K562 (cell line): ENCODE measurements around the gene TYW1B. TPM values are rescaled to one million over a fixed set of nuclear protein-coding genes. Genes with fewer than 3 reads are reported as not detected.

Source experiments
- ADNP ChIP-seq: fragments of 200-800 bp; sonication (Bioruptor generic); IDR thresholded peaks from 2 replicates; pipeline ENCODE4 v1.6.1; 2016; ENCODE audit warnings: missing genetic modification characterization, missing compliant biosample characterization
- CREB3L1 ChIP-seq: fragments of 450-650 bp; IDR thresholded peaks from 2 replicates; pipeline ENCODE4 v1.6.1; 2014; ENCODE audit warnings: low read depth, mild to moderate bottlenecking, moderate library complexity, borderline replicate concordance
- DLX4 ChIP-seq: fragments of 250-450 bp; sonication (Bioruptor Pico); IDR thresholded peaks from 2 replicates; pipeline ENCODE4 v1.6.1; 2021; ENCODE audit warnings: mild to moderate bottlenecking
- GABPB1 ChIP-seq: sonication (generic); formaldehyde crosslinking; IDR thresholded peaks from 2 replicates; pipeline ENCODE4 v1.8.0; 2022; ENCODE audit warnings: mild to moderate bottlenecking, missing genetic modification reagents
- JUND ChIP-seq, 2 experiments: IDR thresholded peaks; 2 replicates in 1 of 2; 3 replicates in 1 of 2; pipeline ENCODE4 v1.6.1; 2011; ENCODE audit warnings: borderline replicate concordance in 2 of 2, low read depth in 2 of 2, low read length in 2 of 2, improper control_type of control experiment in 1 of 2, missing biosample characterization in 1 of 2, missing genetic modification characterization in 1 of 2, missing genetic modification reagents in 1 of 2
- KLF13 ChIP-seq: fragments of 450-650 bp; IDR thresholded peaks from 2 replicates; pipeline ENCODE4 v1.6.1; 2016; ENCODE audit warnings: missing genetic modification characterization, low read depth, mild to moderate bottlenecking, missing compliant biosample characterization, moderate library complexity, borderline replicate concordance
- NFATC3 ChIP-seq: fragments of 450-650 bp; IDR thresholded peaks from 2 replicates; pipeline ENCODE4 v1.6.1; 2017; ENCODE audit warnings: mild to moderate bottlenecking
- PHB2 ChIP-seq: fragments of 450-650 bp; IDR thresholded peaks from 2 replicates; pipeline ENCODE4 v1.6.1; 2017; ENCODE audit warnings: low read depth
- POLR2G ChIP-seq: fragments of 200-400 bp; formaldehyde crosslinking; IDR thresholded peaks from 2 replicates; pipeline ENCODE4 v1.6.1; 2017; ENCODE audit warnings: low read depth, mild to moderate bottlenecking, antibody characterized with exemption, low read length, moderate library complexity
- SREBF2 ChIP-seq: sonication (generic); formaldehyde crosslinking; IDR thresholded peaks from 2 replicates; pipeline ENCODE4 v1.4.0; 2020; ENCODE audit warnings: mild to moderate bottlenecking, missing genetic modification reagents
- TARDBP ChIP-seq: fragments of 450-650 bp; IDR thresholded peaks from 2 replicates; pipeline ENCODE4 v1.6.1; 2016
- TFAM ChIP-seq: fragments of 250-450 bp; sonication (Bioruptor Pico); conservative IDR thresholded peaks from 2 replicates; pipeline ENCODE4 v1.5.0; 2021; ENCODE audit warnings: mild to moderate bottlenecking, moderate library complexity
- ZC3H8 ChIP-seq: fragments of 450-650 bp; IDR thresholded peaks from 2 replicates; pipeline ENCODE4 v1.6.1; 2017
- ZNF398 ChIP-seq: fragments of 250-450 bp; sonication (Bioruptor Pico); IDR thresholded peaks from 2 replicates; pipeline ENCODE4 v1.8.0; 2021; ENCODE audit warnings: moderate library complexity, mild to moderate bottlenecking, inconsistent platforms
- polyA plus RNA-seq, 8 experiments: library from polyadenylated mRNA; depleted of rRNA in 4 of 8; stranded (reverse) in 5 of 8; unstranded in 3 of 8; fragments of >200 nt; fragmentation: Nextera tagmentation in 2 of 8; fragmentation: Illumina TruSeq in 1 of 8; extraction: Ambion mirVana in 2 of 8; extraction: Trizol in 1 of 8; gene quantifications; 2 replicates each; pipeline versions ENCODE4 v1.2.1 to v1.2.3, GENCODE V29; 2011 to 2014; ENCODE audit warnings: inconsistent platforms in 1 of 8, missing spikeins in 1 of 8
- total RNA-seq, 7 experiments: library from RNA; depleted of rRNA in 6 of 7; stranded (reverse); fragments of >200 nt in 6 of 7; fragmentation: Illumina TruSeq in 2 of 7; extraction: Trizol in 2 of 7; gene quantifications; 2 replicates each; pipeline versions ENCODE4 v1.2.1 to v1.2.3, GENCODE V29; 2011 to 2021; ENCODE audit warnings: low replicate concordance in 1 of 7
- TF ChIP-seq, protein P1 (sequence below): sonication (generic); formaldehyde crosslinking; IDR thresholded peaks from 2 replicates; pipeline ENCODE4 v1.8.0; 2022; ENCODE audit warnings: mild to moderate bottlenecking, missing genetic modification reagents
- TF ChIP-seq, protein P2 (sequence below), 2 experiments: IDR thresholded peaks in 1 of 2; conservative IDR thresholded peaks in 1 of 2; 2 replicates each; pipeline ENCODE4 v1.6.1; 2016; ENCODE audit warnings: low read depth in 2 of 2, mild to moderate bottlenecking in 1 of 2, missing compliant biosample characterization in 1 of 2, missing genetic modification characterization in 1 of 2, moderate library complexity in 1 of 2

TYW1B gene
- total and polyA plus RNA-seq, 9 of the 15 experiments (the other 6 are each of a cell fraction or from before 2014, with no cell fraction given), result 5.8 to 14.7 (median 9.8) TPM

DNA sequence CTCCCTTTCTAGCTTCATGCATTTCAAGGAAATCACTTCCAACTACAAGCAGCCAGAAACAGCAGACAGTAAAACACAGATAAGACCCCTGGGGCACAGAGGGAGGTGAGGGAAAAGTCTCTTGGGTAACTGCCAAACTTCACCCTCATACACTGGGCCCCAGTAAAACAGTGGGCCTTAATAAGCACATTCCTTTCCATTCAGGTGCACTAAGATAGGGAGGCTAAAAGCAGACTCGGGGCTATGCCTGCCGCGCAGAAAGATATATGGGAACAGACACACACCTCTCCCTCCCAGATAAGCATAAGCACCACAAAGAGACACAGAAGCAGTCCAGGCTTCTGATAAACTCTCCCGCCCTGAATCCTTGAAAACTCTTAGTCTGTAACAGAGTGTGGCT lies 117.0 kb downstream of the TYW1B start (continued):
- TF ChIP-seq JUND (IDR thresholded peaks at IDR 0.05; ENCODE audit: borderline replicate concordance, low read depth, low read length) (no peak), JUND (tag; IDR thresholded peaks at IDR 0.05; ENCODE audit: borderline replicate concordance, low read depth, low read length) (peak; percentile 46; the same call in 1 of the 3 replicates), NFATC3 (peak; percentile 69; the same call in 1 of the 2 replicates), KLF13 (tag) (0 out of 2 replicates have a peak, but pooled peaks have one; percentile 12), POLR2G (no peak), TARDBP (peak; percentile 75; the same call in 1 of the 2 replicates), ZC3H8 (peak; percentile 65; the same call in 1 of the 2 replicates), GABPB1 (CRISPR knock-in tag) (no peak), DLX4 (CRISPR knock-in tag) (no peak), PHB2 (peak; percentile 96), ADNP (peak; percentile 60; the same call in 1 of the 2 replicates), TFAM (no peak), SREBF2 (CRISPR knock-in tag) (no peak), CREB3L1 (0 out of 2 replicates have a peak, but pooled peaks have one; percentile 22), ZNF398 (no peak)
- TF ChIP-seq, protein P1, sequence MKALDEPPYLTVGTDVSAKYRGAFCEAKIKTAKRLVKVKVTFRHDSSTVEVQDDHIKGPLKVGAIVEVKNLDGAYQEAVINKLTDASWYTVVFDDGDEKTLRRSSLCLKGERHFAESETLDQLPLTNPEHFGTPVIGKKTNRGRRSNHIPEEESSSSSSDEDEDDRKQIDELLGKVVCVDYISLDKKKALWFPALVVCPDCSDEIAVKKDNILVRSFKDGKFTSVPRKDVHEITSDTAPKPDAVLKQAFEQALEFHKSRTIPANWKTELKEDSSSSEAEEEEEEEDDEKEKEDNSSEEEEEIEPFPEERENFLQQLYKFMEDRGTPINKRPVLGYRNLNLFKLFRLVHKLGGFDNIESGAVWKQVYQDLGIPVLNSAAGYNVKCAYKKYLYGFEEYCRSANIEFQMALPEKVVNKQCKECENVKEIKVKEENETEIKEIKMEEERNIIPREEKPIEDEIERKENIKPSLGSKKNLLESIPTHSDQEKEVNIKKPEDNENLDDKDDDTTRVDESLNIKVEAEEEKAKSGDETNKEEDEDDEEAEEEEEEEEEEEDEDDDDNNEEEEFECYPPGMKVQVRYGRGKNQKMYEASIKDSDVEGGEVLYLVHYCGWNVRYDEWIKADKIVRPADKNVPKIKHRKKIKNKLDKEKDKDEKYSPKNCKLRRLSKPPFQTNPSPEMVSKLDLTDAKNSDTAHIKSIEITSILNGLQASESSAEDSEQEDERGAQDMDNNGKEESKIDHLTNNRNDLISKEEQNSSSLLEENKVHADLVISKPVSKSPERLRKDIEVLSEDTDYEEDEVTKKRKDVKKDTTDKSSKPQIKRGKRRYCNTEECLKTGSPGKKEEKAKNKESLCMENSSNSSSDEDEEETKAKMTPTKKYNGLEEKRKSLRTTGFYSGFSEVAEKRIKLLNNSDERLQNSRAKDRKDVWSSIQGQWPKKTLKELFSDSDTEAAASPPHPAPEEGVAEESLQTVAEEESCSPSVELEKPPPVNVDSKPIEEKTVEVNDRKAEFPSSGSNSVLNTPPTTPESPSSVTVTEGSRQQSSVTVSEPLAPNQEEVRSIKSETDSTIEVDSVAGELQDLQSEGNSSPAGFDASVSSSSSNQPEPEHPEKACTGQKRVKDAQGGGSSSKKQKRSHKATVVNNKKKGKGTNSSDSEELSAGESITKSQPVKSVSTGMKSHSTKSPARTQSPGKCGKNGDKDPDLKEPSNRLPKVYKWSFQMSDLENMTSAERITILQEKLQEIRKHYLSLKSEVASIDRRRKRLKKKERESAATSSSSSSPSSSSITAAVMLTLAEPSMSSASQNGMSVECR (CRISPR knock-in tag), result no peak
- TF ChIP-seq, protein P2, sequence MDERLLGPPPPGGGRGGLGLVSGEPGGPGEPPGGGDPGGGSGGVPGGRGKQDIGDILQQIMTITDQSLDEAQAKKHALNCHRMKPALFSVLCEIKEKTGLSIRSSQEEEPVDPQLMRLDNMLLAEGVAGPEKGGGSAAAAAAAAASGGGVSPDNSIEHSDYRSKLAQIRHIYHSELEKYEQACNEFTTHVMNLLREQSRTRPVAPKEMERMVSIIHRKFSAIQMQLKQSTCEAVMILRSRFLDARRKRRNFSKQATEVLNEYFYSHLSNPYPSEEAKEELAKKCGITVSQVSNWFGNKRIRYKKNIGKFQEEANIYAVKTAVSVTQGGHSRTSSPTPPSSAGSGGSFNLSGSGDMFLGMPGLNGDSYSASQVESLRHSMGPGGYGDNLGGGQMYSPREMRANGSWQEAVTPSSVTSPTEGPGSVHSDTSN (CRISPR knock-in tag; IDR thresholded peaks at IDR 0.05; ENCODE audit: low read depth), result no peak
- TF ChIP-seq, protein P2 (tag; conservative IDR thresholded peaks at IDR 0.05; ENCODE audit: low read depth), result peak; percentile 88
